DMS53 (cell line): ENCODE data around the gene GPR45.
A peak's percentile ranks its signal among the peaks of the same experiment; 100 is the strongest.
"Not testable (repeated sequence)": the region's sequence is repeated elsewhere in the genome, so short reads cannot be mapped to it uniquely, and the experiment has no call there.

Experiments
- DNase-seq: peaks from one replicate; lab custom pipeline; 2025; lab: John Stamatoyannopoulos, UW

The GPR45 gene, protein sequence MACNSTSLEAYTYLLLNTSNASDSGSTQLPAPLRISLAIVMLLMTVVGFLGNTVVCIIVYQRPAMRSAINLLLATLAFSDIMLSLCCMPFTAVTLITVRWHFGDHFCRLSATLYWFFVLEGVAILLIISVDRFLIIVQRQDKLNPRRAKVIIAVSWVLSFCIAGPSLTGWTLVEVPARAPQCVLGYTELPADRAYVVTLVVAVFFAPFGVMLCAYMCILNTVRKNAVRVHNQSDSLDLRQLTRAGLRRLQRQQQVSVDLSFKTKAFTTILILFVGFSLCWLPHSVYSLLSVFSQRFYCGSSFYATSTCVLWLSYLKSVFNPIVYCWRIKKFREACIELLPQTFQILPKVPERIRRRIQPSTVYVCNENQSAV

DNA sequence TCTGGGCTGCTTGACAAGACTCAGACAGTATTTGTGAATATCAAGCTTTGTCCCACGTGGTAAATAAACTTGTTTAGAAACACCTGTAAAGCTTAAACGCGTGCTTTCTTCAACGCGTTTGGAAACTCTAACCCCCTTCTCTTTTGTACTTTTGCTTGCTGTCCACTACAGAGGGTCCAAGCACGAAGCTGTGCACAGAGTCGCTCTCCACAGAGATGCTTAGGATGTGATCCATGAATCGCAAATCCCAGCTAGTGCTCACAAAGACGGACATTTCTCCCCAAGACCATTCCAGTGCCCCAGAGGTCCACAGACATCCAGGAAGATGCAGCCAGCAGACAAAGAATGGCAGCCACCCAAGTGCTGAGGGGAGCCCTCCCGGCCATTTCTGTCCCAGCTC lies at the start of gene GPR45:
GPR45 (plus strand) TSS at position 301 of the 400 bp plus-strand sequence. CDS start 116 bp downstream, outside the sequence.
- no peak for DNase-seq

DNA sequence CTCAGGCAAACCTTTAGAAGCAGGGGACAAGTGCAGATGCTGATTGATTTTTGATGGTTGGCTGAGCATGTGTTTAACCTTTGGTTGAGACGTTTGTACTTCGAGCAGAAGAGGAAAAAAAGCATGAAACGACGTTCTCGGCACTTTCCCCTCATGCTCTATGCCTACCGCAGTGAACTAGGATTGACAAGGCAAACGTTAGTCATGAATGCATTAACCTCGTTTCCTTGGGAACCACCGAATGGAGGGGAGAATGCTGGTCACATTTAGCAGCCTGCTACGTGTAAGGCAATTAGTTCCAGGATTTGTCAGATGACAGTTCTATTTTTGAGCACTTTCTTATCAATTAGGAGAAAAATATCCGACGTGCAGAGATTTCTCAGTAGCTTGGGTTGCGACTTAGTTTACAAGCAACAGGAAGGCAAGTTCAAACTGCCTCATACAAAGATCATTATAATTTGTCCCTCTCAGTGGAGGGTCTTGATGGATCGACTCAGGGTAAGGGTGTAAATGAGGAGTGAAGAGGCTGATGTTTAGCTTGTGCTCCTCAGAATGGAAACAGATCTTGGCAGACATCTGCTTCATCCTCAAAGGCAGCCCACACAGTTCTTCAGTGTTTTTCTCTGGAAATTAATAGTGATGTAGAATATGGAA lies 47.4 kb upstream of the GPR45 start:
- DNase-seq, result no peak

DNA sequence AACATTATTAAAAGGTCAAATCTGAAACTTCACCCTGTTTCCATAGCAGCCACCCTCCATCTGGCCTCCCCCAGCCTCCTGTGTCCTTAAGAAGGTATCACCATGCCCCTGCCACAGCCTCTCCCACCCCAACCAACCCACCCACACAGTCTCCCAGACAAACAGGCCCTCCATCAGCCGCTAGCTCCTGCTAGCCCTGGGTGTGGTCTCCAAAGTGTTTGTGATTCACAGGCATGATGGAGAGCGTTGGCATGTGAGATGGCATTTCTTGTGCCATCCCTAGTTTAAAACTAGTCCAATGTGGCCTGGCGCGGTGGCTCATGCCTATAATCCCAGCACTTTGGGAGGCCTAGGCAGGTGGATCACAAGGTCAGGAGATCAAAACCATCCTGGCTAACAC lies 44.9 kb upstream of the GPR45 start:
- DNase-seq, result no peak

DNA sequence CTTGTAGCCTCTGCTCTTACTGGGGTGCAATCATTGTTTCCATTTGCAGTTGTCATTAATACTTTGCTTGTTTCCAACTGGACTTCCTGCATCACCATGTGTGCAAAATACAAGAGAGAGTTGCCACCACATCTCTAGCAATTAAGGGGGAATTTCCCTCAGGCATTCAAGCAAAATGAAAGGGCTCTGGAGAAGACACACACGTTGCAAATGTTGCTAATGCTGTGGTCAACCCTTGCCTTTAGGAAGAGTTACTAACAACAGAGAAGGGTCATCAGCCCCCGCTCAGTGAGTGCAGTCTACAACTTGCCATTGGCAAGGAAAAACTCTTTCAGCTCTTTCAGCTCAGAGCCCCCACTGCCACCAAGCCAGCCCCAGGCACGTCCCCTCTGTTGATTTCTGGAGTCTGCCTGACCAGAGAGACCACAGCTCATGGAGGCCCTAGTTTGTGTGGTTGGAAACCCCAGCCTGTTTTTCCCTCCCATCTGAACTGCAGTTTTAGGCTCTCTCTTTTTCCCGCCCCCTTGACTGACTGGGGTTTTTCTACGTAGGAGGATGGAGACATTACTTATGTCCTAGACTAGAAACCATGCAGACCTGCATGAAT lies 25.9 kb upstream of the GPR45 start:
- no peak for DNase-seq

DNA sequence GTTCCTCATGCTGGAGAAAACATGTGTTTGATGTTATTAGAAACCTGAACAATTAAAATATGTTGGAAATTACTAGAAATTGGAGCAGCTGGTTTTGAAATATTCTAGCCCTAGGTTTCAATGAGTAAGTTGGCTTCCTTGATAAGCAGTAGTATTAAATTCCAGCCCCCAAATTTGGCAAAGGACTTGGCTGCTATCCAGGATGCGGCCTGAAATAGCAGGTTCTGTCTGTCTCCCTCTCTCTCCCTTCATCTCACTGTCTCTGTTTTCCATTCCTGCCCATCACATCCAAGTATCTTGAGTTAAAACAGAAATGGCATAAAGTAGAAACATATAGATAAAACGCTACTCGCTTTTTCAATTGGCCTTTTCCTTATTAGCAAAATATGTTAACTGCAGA lies 20.9 kb upstream of the GPR45 start:
- no peak for DNase-seq

DNA sequence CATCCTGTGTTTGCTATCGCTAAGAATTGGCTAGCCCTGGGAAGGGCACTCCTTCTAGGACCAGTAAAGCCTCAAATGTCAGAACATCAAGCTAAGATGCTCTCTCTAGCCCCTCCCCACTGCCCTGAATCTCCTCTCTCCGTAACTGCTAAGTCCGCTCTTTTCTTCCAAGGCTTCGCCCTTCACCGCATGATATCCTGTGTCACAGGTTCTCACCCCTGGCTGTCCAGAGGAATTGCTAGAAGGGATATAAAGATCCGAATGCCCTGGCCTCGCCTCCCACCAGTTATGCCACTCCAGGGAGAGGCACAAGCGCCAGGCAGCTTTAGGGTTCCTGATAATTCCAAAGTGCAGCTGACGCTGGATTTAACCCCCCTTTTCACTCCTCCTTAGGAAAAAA lies 17.1 kb upstream of the GPR45 start:
- DNase-seq, result no peak

DNA sequence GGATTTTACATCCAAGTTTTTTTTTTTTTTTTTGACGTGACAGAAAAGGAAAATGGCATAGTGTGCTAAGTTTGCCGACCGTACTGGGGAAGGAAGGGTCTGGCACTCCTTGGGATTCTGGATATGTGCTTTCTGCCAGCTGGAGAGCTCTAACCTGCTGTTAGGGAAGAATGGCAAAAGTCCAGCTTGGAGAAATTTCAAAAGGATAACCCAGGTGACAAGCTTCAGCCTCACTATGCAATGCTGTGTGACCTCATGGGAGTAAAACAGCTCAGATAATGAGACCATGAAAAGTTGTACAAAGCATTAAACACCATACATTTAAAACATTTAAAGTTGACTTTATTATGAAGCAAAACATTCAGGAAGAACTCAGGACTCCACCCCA lies 10.3 kb upstream of the GPR45 start:
- DNase-seq, result no peak

DNA sequence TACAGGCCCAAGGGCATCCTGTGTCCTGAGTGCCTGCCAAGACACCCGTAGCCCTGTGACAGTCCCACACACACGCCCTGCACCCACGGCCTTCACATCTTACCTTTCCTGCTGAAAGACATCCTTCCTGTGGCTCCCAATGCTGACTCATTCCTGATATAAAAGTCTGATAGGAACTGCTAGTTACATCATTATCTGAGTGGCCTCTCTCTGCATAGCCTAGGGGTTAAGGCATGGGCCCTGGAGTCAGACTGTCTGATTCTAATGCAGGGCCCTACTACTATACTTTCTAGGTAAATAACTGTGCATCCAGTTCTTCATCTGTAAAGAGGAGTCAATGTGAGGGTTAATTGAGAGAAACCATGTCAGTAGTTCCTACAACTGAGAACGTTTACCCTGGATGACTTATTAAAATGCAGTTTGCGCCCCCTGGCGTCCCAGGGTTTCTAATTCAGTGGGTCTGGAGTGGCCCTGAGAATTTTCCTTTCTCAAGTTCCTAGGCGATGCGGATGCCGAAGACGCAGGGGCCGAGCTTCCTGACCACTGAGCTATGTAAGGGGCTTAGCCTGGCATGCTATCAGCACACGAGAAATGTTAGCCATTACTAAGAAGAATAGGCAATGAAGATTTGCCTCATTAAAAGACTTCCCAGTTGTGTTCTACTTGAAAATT lies 6.0 kb upstream of the GPR45 start:
- DNase-seq, result peak; percentile 96

DNA sequence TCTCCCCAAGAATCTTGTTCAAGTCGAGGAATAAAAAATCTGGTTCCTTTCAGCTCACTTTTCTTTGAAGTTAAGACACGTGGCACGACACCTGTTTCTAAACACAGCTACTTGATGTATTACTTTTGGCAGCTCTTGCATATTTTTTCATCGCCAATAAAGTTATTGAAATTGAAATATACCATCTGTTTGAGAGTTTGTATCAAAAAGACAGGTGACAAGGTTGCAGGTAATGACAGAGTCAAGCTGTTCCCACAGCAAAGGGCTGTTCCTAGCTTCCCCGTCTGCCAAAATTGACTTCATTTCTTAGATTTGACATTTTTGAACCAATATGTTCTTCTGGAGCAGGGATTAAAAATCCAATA lies 5.5 kb upstream of the GPR45 start:
- no peak for DNase-seq

DNA sequence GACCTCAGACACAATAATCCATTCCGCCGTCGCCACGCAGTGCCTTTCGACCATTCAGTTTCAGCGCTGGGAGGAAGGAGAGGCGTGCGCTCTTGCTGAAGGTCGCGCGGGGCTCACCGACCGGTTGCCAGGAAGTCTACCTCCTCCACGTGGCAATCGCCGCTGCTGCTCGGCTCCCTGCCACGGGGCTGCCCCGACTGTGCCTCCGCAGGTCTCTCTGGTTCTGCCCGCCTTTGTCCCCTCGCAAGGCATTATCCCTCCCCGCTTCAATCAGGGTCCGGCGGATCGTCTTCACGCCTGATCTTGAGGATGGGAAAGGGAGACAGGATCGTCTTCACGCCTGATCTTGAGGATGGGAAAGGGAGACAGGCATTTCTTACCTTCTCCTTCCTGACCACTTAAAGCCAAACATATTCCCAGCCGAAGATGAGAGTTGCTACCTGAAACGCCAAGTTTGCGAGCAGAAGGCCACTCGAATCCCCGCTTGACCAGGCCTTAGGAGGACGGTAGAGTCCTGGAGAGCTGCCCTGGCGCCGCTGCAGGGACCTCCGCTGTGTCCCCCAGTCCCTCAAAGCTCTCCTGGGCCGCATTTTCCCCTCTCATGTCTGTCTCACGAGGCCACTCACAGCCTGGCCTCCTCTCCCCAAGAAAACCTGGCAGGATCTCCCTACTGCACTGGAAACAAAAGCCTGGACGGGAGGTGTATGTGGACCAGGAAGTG lies 4.3 kb upstream of the GPR45 start:
- peak; percentile 42 for DNase-seq

DNA sequence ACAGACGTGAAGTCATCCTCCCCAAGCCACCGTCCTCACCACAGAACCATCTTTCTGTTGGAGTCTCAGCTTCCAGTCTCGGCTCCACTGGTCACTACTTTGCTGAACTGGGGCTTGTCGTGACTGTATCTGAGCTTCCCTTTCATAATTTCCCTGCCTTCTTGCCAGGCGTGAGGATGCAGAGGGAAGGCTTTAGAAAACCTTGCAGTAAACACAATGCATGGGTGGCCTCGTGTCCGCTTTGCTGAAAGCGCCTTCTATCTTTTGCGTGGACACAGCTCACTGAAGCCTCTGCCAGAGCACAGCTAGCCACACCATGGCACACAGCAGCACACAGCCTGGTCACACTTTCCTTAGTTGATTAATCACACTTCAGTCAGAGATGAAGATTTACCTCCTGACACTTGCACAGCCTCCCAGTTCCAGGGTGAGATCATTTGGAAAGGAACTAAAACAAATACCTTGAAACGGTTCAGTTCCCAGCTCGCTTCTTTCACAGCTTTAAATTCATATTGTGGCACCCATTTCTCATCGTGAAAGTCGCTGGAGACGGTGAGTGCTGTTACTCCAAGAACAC lies 2.8 kb upstream of the GPR45 start:
- no peak for DNase-seq

DNA sequence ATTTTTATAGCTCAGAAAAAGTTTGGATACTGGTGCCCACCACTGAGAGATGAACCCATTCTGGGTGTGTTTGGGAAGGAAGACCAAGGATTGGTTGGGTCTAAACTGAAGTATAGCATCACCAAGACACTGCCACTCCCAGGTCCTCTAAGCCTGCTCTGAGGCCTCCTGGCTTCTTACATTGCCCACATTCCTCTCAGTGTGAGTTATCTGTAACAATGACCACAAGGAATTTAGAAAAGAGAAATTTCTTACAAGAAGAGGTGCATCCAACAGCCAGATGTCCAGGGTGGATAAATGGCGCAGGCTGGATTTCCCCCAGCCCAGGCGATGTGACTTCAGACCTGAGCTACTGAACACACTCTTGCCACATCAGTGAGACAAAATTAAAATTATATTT lies 1.6 kb upstream of the GPR45 start:
- no peak for DNase-seq

DNA sequence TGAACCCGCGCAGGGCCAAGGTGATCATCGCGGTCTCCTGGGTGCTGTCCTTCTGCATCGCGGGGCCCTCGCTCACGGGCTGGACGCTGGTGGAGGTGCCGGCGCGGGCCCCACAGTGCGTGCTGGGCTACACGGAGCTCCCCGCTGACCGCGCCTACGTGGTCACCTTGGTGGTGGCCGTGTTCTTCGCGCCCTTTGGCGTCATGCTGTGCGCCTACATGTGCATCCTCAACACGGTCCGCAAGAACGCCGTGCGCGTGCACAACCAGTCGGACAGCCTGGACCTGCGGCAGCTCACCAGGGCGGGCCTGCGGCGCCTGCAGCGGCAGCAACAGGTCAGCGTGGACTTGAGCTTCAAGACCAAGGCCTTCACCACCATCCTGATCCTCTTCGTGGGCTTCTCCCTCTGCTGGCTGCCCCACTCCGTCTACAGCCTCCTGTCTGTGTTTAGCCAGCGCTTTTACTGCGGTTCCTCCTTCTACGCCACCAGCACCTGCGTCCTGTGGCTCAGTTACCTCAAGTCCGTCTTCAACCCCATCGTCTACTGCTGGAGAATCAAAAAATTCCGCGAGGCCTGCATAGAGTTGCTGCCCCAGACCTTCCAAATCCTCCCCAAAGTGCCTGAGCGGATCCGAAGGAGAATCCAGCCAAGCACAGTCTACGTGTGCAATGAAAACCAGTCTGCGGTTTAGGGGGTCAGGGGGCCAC lies 897 bp downstream of the GPR45 start:
- no peak for DNase-seq

DNA sequence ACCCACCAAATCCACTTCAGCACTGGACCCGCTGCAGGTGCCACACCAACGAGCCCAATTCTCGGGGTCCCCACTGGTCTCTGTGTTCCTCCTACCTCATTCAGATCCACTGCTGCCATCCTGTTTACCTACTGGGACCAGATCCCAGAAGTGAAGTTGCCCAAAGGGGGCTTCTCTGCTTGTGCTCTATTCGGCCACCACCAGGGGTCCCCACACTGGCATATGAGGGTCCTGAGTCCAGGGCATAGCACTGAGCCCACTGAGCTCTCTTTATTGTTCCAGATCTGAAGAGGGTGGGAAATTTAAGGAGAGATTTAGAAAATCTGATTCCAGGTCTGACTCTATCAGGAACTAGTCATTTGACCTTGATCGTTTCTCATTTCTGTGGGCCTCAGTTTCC lies 2.4 kb downstream of the GPR45 start:
- no peak for DNase-seq

DNA sequence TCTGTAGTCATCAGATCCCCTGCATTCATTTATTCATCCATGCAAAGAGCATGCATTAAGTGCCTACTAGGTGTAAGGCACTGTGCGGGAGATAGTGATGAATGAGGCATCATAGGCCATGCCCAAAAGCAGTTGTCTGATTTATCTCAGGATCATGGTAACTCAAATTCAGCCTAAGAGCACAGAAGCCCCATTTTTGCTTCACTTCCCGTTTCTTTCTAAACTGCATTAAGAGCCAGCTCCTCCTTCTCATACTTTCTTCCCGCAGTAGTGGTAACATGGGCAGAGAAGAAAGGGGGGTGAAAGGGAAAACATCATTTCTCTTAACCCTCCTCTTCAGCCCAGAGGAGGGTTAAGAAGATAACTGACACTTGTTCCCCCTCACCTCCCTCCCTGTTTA lies 2.9 kb downstream of the GPR45 start:
- DNase-seq, result no peak

DNA sequence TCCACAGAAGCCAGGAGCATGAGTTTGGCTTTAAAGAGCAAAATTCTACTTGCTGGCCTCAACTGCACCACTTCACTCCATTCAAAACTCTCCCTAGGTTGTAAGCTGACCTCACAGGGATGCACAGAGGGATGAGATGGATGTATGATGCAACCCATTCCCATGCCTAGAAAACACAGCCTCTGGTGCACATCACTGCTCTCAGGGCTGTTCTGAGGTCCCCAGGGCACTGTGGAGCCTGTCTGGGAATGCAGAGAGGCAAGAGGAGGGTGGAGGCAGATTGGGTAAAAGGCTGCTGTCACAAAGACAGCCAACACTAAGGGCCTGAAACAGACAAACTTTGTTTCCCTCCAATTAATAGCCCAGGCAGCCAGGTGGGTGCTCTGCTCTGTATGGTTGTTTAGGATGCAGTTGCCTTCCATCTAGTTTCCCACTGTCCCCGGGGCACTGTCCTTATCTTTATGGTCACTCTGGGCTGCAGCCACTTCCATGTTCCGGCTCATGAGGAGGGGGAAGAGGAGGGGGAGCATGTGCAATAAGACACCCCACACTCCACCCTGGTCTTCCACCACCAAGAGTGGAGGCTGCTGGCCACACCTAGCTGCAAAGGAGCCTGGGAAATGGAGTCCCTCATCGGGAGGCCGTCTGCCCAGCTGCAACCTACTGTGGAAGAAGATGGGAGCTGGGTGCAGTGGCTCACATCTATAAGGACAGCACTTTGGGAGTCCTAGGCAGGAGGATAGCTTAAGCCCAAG lies 7.0 kb downstream of the GPR45 start:
- no peak for DNase-seq

DNA sequence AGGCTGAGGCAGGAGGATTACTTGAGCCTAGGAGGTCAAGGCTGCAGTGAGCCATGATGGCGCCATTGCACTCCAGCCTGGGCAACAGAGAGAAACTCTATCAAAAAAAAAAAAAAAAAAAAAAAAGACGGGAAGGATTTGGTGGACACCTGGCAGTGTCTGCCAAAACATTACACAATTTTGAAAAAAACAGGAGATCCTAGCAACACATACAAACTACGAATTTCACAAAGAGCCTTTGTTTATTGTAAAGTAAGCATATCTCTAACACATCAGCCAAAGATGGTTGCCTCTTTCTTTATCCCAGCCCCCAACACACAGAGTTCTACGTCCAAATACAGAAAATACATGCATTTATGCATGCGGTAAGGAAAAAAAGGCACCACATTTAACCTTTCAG lies 7.6 kb downstream of the GPR45 start:
- peak; percentile 18 for DNase-seq

DNA sequence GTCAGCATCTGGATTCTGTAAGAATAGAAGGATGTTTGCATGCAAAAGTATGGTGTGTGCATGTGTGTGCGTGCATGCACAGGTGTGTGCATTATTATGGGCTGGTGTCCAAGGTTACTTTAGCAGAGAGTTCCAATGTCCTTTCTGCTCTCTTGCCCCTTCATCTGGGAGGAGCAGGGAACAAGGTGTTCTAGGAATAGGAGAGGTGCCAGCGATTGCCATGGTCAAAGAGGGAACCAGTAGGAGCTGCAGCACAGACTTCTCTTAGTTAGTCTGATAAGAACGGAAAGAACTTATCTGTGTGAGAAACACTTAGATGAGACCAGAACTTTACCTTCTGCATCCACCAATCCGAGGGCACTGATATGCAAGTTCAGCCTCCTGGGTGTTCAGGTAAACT lies 8.3 kb downstream of the GPR45 start:
- DNase-seq, result no peak

DNA sequence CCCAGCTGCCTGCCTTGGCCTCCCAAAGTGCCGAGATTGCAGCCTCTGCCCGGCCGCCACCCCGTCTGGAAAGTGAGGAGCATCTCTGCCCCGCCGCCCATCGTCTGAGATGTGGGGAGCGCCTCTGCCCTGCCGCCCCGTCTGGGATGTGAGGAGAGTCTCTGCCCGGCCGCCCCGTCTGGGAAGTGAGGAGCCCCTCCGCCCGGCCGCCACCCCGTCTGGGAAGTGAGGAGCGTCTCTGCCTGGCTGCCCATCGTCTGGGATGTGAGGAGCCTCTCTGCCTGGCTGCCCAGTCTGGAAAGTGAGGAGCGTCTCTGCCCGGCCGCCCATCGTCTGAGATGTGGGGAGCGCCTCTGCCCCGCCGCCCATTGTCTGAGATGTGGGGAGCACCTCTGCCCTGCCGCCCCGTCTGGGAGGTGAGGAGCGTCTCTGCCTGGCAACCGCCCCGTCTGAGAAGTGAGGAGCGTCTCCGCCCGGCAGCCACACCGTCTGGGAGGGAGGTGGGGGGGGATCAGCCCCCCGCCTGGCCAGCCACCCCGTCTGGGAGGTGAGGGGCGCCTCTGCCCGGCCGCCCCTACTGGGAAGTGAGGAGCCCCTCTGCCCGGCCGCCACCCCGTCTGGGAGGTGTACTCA lies 9.6 kb downstream of the GPR45 start:
- DNase-seq, result not testable (repeated sequence)

DNA sequence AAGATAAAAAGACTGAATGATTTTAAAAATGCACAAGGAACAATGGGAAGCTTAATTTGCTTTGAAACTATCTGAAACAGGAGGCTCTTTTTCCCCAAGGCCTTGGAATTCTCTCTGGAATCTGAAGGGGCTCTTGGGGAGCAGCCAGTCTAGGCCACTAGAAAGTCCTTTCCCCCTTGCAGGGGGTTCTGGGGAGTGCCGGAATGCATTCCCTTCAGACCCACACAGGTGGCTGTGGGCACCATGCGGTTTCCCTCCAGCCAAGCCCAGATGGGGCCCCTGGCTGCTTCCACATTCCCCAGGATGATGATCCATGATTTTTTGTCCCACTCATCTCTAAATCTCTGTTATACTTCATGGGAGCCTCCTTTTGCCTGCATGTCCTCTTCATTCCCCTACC lies 10.7 kb downstream of the GPR45 start:
- DNase-seq, result no peak
